Upper lobe of left lung (tissue), 4 donors: ENCODE measurements around the gene FADS6.

Experiments
- CTCF ChIP-seq, 6 experiments: fragments of 450-650 bp in 4 of 6; fragments of 200-600 bp in 2 of 6; sonication (generic) in 2 of 6; IDR thresholded peaks; one replicate each; pipeline ENCODE4 v1.5.1; 2016 to 2019; ENCODE audit warnings: antibody characterized with exemption in 6 of 6
- POLR2A ChIP-seq, 4 donors: fragments of 450-650 bp; IDR thresholded peaks; one replicate each; pipeline ENCODE4 v1.5.1; 2016 to 2017; ENCODE audit warnings: antibody characterized with exemption in 4 of 4, mild to moderate bottlenecking in 2 of 4
- POLR2AphosphoS5 ChIP-seq, 2 donors: sonication (generic); formaldehyde crosslinking; IDR thresholded peaks; one replicate each; pipeline ENCODE4 v1.5.1; 2017; ENCODE audit warnings: antibody characterized with exemption in 2 of 2

- TF ChIP-seq CTCF (IDR thresholded peaks at IDR 0.05) (no peak), POLR2AphosphoS5 (IDR thresholded peaks at IDR 0.05) (no peak), POLR2A (IDR thresholded peaks at IDR 0.05) (no peak)
These were observed 55.2 kb downstream of the FADS6 start for GRCh38 chr17:74838274-74838673.
